Tibial artery (tissue), 4 donors: ENCODE results near the gene HVCN1.

ENCODE experiments used
- DNase-seq, 2 donors: peaks; one replicate each; pipeline ENCODE4 v3.0.0-alpha.2; 2019
- H3K27ac ChIP-seq, 2 donors: fragments of 200-600 bp; sonication (generic) in 1 of 2; 1 replicate in 1 of 2; 2 replicates in 1 of 2; pipeline ENCODE4 v1.5.1; 2018 to 2019; ENCODE audit warnings: mild to moderate bottlenecking in 1 of 2
- H3K27me3 ChIP-seq, 2 donors: fragments of 200-600 bp; sonication (generic) in 1 of 2; one replicate each; pipeline versions ENCODE4 v1.5.1 to v1.6.0; 2016 to 2019
- H3K36me3 ChIP-seq, 3 donors: fragments of 200-600 bp; sonication (generic) in 2 of 3; one replicate each; pipeline ENCODE4 v1.5.1; 2016 to 2019; ENCODE audit warnings: mild to moderate bottlenecking in 2 of 3
- H3K4me1 ChIP-seq, 4 donors: fragments of 200-600 bp; sonication (generic) in 2 of 4; 1 replicate in 3 of 4; 2 replicates in 1 of 4; pipeline ENCODE4 v1.5.1; 2016 to 2019
- H3K4me3 ChIP-seq, 2 donors: fragments of 200-600 bp; sonication (generic) in 1 of 2; 1 replicate in 1 of 2; 2 replicates in 1 of 2; pipeline ENCODE4 v1.5.1; 2018 to 2019; ENCODE audit warnings: mild to moderate bottlenecking in 2 of 2
- H3K9me3 ChIP-seq, 3 donors: fragments of 200-600 bp; sonication (generic) in 1 of 3; one replicate each; pipeline ENCODE4 v1.5.1; 2016 to 2019
- CTCF ChIP-seq, 2 experiments: fragments of 200-600 bp in 1 of 2; fragments of 450-650 bp in 1 of 2; IDR thresholded peaks; one replicate each; pipeline ENCODE4 v1.5.1; 2017 to 2019; ENCODE audit warnings: antibody characterized with exemption in 2 of 2, mild to moderate bottlenecking in 1 of 2, moderate library complexity in 1 of 2
- intact Hi-C: fragments of 100-400 bp; cut with DNase I; formaldehyde crosslinking; loops from one replicate; pipeline ENCODE4 v1.15.0; 2023; ENCODE audit warnings: low total_unique reads

Gene HVCN1

GRCh38 chr12:110732572-110732971 lies 43.7 kb upstream of the HVCN1 start:
- TF ChIP-seq CTCF (IDR thresholded peaks at IDR 0.05) = no peak
- no peaks in the 10 kb centered on the region for H3K9me3 ChIP-seq
- no peaks in the 10 kb centered on the region for H3K27me3 ChIP-seq
- H3K4me3 ChIP-seq = no peak overlapping the region
- intact Hi-C loops = no loop called here
- DNase-seq = no peak
- H3K36me3 ChIP-seq = peaks cover 24 to 50% (median 34%) of the 10 kb centered on the region in 3 donors
- no peak overlapping the region for H3K27ac ChIP-seq
- peaks cover 0 to 32% (median 17%) of the 10 kb centered on the region in 4 donors for H3K4me1 ChIP-seq

GRCh38 chr12:110731479-110731878 lies 42.6 kb upstream of the HVCN1 start:
- DNase-seq = no peak
- intact Hi-C loops = no loop called here
- no peaks in the 10 kb centered on the region for H3K27me3 ChIP-seq
- no peak for TF ChIP-seq CTCF (IDR thresholded peaks at IDR 0.05)
- peaks cover 24 to 61% (median 42%) of the 10 kb centered on the region in 3 donors for H3K36me3 ChIP-seq
- H3K9me3 ChIP-seq = no peaks in the 10 kb centered on the region
- no peak overlapping the region for H3K4me3 ChIP-seq
- H3K4me1 ChIP-seq = peaks cover 0 to 24% (median 16%) of the 10 kb centered on the region in 4 donors
- no peak overlapping the region for H3K27ac ChIP-seq

GRCh38 chr12:110728628-110729027 lies 39.7 kb upstream of the HVCN1 start:
- Histone ChIP-seq H3K36me3 (peaks cover 33 to 75% (median 67%) of the 10 kb centered on the region in 3 donors), H3K9me3 (no peaks in the 10 kb centered on the region), H3K27me3 (no peaks in the 10 kb centered on the region), H3K4me1 (peaks cover 0 to 13% (median 9%) of the 10 kb centered on the region in 4 donors), H3K4me3 (no peak overlapping the region), H3K27ac (no peak overlapping the region)
- intact Hi-C loops = no loop called here
- DNase-seq = no peak
- TF ChIP-seq CTCF (IDR thresholded peaks at IDR 0.05) = no peak

GRCh38 chr12:110726708-110727369 lies 37.9 kb upstream of the HVCN1 start:
- TF ChIP-seq CTCF (IDR thresholded peaks at IDR 0.05) = no peak
- intact Hi-C loops = no loop called here

GRCh38 chr12:110726028-110726427 lies 37.1 kb upstream of the HVCN1 start:
- Histone ChIP-seq H3K36me3 (peaks cover 53 to 100% (median 83%) of the 10 kb centered on the region in 3 donors), H3K4me1 (no peaks in the 10 kb centered on the region)
- intact Hi-C loops = no loop called here

More at GRCh38 chr12:110726708-110727369, 37.9 kb upstream of the HVCN1 start:
- Histone ChIP-seq H3K27me3 (no peaks in the 10 kb centered on the region), H3K27ac (no peak overlapping the region), H3K36me3 (peaks cover 50 to 93% (median 80%) of the 10 kb centered on the region in 3 donors), H3K4me1 (no peaks in the 10 kb centered on the region), H3K9me3 (no peaks in the 10 kb centered on the region), H3K4me3 (no peak overlapping the region)
- no peak for DNase-seq

More at GRCh38 chr12:110726028-110726427, 37.1 kb upstream of the HVCN1 start:
- H3K9me3 ChIP-seq = no peaks in the 10 kb centered on the region
- H3K27me3 ChIP-seq = no peaks in the 10 kb centered on the region
- no peak overlapping the region for H3K4me3 ChIP-seq
- DNase-seq = no peak
- TF ChIP-seq CTCF (IDR thresholded peaks at IDR 0.05) = no peak
- H3K27ac ChIP-seq = no peak overlapping the region
